Measurements from ENCODE around the gene SMIM3. TPM values are rescaled to one million over a fixed set of nuclear protein-coding genes. Genes with fewer than 3 reads are reported as not detected.

SMIM3 gene
- total and polyA plus RNA-seq, 2 of the 13 experiments (the other 11 are each of a cell fraction or from before 2014, with no cell fraction given), result 11.6 to 96.7 TPM

DNA sequence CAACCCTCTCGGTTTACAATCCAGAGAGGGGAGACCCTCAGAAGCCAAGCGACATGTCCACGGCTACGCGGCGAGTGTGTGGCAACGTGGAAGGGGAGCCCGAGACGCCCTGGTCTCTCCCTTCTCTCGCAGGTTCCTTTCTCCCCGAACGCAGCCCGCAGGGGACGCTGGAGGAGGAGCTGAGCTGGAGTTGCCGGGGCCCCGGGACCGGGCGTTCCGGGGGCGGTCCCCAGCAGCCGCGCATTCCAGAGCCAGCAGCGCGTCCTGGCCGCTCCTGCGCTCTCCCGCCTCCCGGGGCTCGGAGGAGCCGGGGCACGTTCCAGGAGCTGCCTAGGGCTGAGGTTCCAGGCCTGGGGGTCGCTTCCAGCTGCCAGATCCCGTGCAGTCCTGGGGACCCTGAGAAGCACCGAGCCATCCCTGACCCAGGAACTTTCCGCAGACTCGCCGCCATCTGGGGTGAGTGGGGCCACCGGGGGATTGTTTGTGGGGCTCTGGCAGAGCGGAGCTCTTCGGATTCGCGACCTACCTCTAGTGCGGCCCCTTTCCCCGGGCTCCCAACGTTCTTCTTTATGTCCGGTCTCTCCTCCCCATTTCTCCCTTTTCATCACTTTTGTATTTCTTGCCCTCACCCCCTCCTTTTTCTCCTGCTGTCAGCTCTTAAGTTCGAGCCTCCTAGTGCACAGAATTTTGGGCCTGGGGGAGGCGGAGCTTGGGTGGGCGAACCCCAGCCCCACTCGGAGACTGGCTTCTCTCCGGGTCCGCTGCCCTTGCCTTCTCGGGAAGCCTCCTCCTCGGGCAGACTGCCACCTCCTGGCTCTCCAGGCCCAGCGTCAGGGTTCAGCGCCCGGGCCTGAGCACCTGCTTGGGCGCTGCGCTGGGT lies at the start of gene SMIM3 (continued):
- TF ChIP-seq, protein P1, sequence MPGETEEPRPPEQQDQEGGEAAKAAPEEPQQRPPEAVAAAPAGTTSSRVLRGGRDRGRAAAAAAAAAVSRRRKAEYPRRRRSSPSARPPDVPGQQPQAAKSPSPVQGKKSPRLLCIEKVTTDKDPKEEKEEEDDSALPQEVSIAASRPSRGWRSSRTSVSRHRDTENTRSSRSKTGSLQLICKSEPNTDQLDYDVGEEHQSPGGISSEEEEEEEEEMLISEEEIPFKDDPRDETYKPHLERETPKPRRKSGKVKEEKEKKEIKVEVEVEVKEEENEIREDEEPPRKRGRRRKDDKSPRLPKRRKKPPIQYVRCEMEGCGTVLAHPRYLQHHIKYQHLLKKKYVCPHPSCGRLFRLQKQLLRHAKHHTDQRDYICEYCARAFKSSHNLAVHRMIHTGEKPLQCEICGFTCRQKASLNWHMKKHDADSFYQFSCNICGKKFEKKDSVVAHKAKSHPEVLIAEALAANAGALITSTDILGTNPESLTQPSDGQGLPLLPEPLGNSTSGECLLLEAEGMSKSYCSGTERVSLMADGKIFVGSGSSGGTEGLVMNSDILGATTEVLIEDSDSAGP (CRISPR knock-in tag; IDR thresholded peaks at IDR 0.05; ENCODE audit: borderline replicate concordance), result peak; percentile 83; the same call in 1 of the 2 replicates
- peak; percentile 25; the same call in 1 of the 2 replicates for TF ChIP-seq ZFP37 (CRISPR knock-in tag; IDR thresholded peaks at IDR 0.05; ENCODE audit: borderline replicate concordance)
- TF ChIP-seq, protein P2, sequence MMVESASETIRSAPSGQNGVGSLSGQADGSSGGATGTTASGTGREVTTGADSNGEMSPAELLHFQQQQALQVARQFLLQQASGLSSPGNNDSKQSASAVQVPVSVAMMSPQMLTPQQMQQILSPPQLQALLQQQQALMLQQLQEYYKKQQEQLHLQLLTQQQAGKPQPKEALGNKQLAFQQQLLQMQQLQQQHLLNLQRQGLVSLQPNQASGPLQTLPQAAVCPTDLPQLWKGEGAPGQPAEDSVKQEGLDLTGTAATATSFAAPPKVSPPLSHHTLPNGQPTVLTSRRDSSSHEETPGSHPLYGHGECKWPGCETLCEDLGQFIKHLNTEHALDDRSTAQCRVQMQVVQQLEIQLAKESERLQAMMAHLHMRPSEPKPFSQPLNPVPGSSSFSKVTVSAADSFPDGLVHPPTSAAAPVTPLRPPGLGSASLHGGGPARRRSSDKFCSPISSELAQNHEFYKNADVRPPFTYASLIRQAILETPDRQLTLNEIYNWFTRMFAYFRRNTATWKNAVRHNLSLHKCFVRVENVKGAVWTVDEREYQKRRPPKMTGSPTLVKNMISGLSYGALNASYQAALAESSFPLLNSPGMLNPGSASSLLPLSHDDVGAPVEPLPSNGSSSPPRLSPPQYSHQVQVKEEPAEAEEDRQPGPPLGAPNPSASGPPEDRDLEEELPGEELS (CRISPR knock-in tag; IDR thresholded peaks at IDR 0.05), result peak; percentile 18; the same call in 1 of the 2 replicates
- TF ChIP-seq, protein P3, sequence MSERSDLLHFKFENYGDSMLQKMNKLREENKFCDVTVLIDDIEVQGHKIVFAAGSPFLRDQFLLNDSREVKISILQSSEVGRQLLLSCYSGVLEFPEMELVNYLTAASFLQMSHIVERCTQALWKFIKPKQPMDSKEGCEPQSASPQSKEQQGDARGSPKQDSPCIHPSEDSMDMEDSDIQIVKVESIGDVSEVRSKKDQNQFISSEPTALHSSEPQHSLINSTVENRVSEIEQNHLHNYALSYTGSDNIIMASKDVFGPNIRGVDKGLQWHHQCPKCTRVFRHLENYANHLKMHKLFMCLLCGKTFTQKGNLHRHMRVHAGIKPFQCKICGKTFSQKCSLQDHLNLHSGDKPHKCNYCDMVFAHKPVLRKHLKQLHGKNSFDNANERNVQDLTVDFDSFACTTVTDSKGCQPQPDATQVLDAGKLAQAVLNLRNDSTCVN (CRISPR knock-in tag; IDR thresholded peaks at IDR 0.05; ENCODE audit: borderline replicate concordance), result peak; percentile 51; the same call in 1 of the 2 replicates
- TF ChIP-seq ZSCAN31 (CRISPR knock-in tag; IDR thresholded peaks at IDR 0.05; ENCODE audit: low read depth), result 0 out of 2 replicates have a peak, but pooled peaks have one; percentile 47
- TF ChIP-seq ZNF564 (CRISPR knock-in tag; IDR thresholded peaks at IDR 0.05), result peak; percentile 29; the same call in 1 of the 2 replicates
- TF ChIP-seq GPN1 (CRISPR knock-in tag; IDR thresholded peaks at IDR 0.05; ENCODE audit: borderline replicate concordance), result 0 out of 2 replicates have a peak, but pooled peaks have one; percentile 29
- peak; percentile 64; the same call in 1 of the 2 replicates for TF ChIP-seq ZNF83 (CRISPR knock-in tag; IDR thresholded peaks at IDR 0.05; ENCODE audit: borderline replicate concordance)
- TF ChIP-seq, protein P4, sequence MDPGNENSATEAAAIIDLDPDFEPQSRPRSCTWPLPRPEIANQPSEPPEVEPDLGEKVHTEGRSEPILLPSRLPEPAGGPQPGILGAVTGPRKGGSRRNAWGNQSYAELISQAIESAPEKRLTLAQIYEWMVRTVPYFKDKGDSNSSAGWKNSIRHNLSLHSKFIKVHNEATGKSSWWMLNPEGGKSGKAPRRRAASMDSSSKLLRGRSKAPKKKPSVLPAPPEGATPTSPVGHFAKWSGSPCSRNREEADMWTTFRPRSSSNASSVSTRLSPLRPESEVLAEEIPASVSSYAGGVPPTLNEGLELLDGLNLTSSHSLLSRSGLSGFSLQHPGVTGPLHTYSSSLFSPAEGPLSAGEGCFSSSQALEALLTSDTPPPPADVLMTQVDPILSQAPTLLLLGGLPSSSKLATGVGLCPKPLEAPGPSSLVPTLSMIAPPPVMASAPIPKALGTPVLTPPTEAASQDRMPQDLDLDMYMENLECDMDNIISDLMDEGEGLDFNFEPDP (CRISPR knock-in tag; conservative IDR thresholded peaks at IDR 0.05), result 0 out of 2 replicates have a peak, but pooled peaks have one; percentile 77
- TF ChIP-seq, protein P5, sequence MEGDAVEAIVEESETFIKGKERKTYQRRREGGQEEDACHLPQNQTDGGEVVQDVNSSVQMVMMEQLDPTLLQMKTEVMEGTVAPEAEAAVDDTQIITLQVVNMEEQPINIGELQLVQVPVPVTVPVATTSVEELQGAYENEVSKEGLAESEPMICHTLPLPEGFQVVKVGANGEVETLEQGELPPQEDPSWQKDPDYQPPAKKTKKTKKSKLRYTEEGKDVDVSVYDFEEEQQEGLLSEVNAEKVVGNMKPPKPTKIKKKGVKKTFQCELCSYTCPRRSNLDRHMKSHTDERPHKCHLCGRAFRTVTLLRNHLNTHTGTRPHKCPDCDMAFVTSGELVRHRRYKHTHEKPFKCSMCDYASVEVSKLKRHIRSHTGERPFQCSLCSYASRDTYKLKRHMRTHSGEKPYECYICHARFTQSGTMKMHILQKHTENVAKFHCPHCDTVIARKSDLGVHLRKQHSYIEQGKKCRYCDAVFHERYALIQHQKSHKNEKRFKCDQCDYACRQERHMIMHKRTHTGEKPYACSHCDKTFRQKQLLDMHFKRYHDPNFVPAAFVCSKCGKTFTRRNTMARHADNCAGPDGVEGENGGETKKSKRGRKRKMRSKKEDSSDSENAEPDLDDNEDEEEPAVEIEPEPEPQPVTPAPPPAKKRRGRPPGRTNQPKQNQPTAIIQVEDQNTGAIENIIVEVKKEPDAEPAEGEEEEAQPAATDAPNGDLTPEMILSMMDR (CRISPR knock-in tag; IDR thresholded peaks at IDR 0.05), result peak; percentile 84
- TF ChIP-seq, protein P6, sequence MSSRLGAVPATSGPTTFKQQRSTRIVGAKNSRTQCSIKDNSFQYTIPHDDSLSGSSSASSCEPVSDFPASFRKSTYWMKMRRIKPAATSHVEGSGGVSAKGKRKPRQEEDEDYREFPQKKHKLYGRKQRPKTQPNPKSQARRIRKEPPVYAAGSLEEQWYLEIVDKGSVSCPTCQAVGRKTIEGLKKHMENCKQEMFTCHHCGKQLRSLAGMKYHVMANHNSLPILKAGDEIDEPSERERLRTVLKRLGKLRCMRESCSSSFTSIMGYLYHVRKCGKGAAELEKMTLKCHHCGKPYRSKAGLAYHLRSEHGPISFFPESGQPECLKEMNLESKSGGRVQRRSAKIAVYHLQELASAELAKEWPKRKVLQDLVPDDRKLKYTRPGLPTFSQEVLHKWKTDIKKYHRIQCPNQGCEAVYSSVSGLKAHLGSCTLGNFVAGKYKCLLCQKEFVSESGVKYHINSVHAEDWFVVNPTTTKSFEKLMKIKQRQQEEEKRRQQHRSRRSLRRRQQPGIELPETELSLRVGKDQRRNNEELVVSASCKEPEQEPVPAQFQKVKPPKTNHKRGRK (CRISPR knock-in tag; IDR thresholded peaks at IDR 0.05), result no peak
- 0 out of 2 replicates have a peak, but pooled peaks have one; percentile 23 for TF ChIP-seq NFYB (CRISPR knock-in tag; IDR thresholded peaks at IDR 0.05)
- TF ChIP-seq, protein P7, sequence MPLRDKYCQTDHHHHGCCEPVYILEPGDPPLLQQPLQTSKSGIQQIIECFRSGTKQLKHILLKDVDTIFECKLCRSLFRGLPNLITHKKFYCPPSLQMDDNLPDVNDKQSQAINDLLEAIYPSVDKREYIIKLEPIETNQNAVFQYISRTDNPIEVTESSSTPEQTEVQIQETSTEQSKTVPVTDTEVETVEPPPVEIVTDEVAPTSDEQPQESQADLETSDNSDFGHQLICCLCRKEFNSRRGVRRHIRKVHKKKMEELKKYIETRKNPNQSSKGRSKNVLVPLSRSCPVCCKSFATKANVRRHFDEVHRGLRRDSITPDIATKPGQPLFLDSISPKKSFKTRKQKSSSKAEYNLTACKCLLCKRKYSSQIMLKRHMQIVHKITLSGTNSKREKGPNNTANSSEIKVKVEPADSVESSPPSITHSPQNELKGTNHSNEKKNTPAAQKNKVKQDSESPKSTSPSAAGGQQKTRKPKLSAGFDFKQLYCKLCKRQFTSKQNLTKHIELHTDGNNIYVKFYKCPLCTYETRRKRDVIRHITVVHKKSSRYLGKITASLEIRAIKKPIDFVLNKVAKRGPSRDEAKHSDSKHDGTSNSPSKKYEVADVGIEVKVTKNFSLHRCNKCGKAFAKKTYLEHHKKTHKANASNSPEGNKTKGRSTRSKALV (CRISPR knock-in tag; IDR thresholded peaks at IDR 0.05), result peak; percentile 92
- 0 out of 2 replicates have a peak, but pooled peaks have one; percentile 22 for TF ChIP-seq ETV5 (CRISPR knock-in tag; IDR thresholded peaks at IDR 0.05; ENCODE audit: borderline replicate concordance)

Data from HepG2 (cell line).